T-helper 1 cell treated with Interleukin-12 subunit alpha and Interleukin-12 subunit beta and Interleukin-4 antibody, amounts not matched to agents 30 μg/mL and 1 μg/mL, for 36 hours (primary cell): ENCODE data around the gene THBS3.
A peak's percentile ranks its signal among the peaks of the same experiment; 100 is the strongest.
"Not testable (repeated sequence)": the region's sequence is repeated elsewhere in the genome, so short reads cannot be mapped to it uniquely, and the experiment has no call there.

Experiments
- H3K27ac Mint-ChIP-seq: one replicate; pipeline ENCODE4 v1.8.0; 2021; ENCODE audit warnings: mild to moderate bottlenecking, mixed read lengths
- H3K27me3 Mint-ChIP-seq: one replicate; pipeline ENCODE4 v1.8.0; 2021; ENCODE audit warnings: low read depth, mixed read lengths
- H3K36me3 Mint-ChIP-seq: one replicate; pipeline ENCODE4 v1.8.0; 2021; ENCODE audit warnings: low read depth, mixed read lengths
- H3K4me1 Mint-ChIP-seq: one replicate; pipeline ENCODE4 v1.8.0; 2021; ENCODE audit warnings: low read depth, mixed read lengths
- H3K4me3 Mint-ChIP-seq: one replicate; pipeline ENCODE4 v1.8.0; 2021; ENCODE audit warnings: mild to moderate bottlenecking, moderate library complexity, mixed read lengths
- H3K9me3 Mint-ChIP-seq: one replicate; pipeline ENCODE4 v1.8.0; 2021; ENCODE audit warnings: mixed read lengths

The THBS3 gene

DNA sequence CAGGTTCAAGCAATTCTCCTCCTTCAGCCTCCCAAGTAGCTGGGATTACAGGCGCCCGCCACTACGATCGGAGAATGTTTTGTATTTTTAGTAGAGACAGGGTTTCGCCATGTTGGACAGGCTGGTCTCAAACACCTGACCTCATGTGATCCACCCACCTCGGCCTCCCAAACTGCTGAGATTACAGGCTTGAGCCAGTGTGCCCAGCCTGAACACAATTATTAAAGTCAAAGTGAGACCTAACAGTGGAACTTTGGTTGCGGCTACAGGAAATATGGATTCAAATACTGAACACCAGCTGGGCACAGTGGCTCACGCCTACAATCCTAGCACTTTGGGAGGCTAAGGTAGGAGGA, 17.7 kb upstream of the THBS3 start:
- not testable (repeated sequence) for H3K36me3 Mint-ChIP-seq, H3K27me3 Mint-ChIP-seq, H3K9me3 Mint-ChIP-seq, H3K27ac Mint-ChIP-seq
- H3K4me3 Mint-ChIP-seq: peak overlapping the region; percentile 31
- H3K4me1 Mint-ChIP-seq: peaks cover 25% of the 10 kb centered on the region

DNA sequence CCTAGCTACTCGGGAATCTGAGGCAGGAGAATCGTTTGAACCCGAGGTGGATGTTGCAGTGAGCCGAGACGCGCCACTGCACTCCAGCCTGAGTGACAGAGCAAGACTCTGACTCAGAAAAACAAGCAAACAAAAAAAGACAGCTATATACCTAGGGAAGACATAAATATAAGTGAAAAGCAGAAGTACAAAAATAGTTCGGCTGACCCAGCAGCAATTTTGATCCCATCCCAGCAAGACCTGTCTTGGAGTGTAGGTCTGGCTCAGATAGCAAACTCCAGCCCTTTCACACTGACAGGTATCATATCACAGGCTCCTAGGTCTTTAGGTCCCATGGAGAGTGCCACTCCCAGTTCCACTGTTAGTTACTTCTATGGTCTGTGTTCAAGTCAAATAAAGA, 15.3 kb upstream of the THBS3 start:
- no peaks in the 10 kb centered on the region for H3K9me3 Mint-ChIP-seq
- H3K36me3 Mint-ChIP-seq: no peaks in the 10 kb centered on the region
- peaks cover 40% of the 10 kb centered on the region for H3K4me1 Mint-ChIP-seq
- H3K27me3 Mint-ChIP-seq: no peaks in the 10 kb centered on the region
- no peak overlapping the region for H3K27ac Mint-ChIP-seq
- H3K4me3 Mint-ChIP-seq: no peak overlapping the region

DNA sequence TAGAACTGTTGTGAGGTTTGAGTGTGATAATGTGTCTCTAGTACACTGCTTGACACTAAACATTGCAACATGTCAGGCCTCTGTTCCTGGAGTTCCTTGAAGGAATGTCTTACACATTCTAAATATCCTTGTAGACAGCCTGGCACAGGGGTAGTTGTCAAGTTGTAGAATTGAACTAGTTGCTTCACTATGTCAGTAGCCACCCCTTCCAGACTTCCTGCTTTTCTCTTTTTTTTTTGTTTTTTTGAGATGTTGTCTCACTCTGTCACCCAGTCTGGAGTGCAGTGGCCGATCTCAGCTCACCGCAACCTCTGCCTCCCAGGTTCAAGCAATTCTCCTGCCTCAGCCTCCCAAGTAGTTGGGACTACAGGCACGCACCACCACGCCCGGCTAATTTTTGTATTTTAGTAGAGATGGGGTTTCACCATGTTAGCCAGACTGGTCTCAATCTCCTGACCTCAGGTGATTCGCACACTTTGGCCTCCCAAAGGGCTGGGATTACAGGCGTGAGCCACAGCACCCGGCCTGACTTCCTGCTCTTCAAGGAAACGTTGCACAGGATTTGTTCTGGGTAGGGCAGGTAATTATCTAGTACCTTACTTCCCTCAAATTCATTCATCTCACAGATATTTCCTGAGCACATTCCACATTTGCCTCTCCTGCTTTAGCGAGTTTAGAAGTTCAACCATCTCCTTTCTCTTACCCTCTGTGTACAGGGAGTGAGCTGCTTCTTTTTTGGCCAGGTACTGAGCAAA, 12.7 kb upstream of the THBS3 start:
- not testable (repeated sequence) for H3K27me3 Mint-ChIP-seq, H3K4me3 Mint-ChIP-seq, H3K36me3 Mint-ChIP-seq, H3K9me3 Mint-ChIP-seq
- Mint-ChIP-seq H3K27ac (peak overlapping the region; percentile 84), H3K4me1 (peaks cover 25% of the 10 kb centered on the region)

DNA sequence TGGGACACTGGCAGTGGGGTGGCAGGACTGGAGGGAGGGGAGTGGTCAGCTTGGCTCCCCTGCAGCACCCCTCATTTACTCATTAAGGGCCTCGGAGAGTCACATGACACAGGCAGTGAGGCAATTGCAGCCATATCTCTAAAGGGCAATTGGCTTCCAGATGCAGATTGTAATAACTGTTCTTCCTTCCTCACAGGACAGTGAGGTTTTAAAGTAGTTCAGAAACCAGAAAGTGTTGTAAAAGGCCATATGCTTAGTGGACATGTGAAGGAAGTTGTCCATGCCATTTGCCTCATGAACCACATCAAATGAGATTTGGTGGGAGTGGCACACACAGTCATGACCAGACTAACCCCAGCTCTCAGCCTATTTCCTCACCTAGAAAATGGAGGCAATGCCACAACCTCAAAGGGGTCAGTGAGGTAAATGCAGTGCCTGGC, 11.9 kb upstream of the THBS3 start:
- peak overlapping the region; percentile 17 for H3K4me3 Mint-ChIP-seq
- no peaks in the 10 kb centered on the region for H3K27me3 Mint-ChIP-seq
- no peaks in the 10 kb centered on the region for H3K9me3 Mint-ChIP-seq
- H3K27ac Mint-ChIP-seq: peak overlapping the region; percentile 84
- peaks cover 28% of the 10 kb centered on the region for H3K4me1 Mint-ChIP-seq
- peaks cover 8% of the 10 kb centered on the region for H3K36me3 Mint-ChIP-seq

DNA sequence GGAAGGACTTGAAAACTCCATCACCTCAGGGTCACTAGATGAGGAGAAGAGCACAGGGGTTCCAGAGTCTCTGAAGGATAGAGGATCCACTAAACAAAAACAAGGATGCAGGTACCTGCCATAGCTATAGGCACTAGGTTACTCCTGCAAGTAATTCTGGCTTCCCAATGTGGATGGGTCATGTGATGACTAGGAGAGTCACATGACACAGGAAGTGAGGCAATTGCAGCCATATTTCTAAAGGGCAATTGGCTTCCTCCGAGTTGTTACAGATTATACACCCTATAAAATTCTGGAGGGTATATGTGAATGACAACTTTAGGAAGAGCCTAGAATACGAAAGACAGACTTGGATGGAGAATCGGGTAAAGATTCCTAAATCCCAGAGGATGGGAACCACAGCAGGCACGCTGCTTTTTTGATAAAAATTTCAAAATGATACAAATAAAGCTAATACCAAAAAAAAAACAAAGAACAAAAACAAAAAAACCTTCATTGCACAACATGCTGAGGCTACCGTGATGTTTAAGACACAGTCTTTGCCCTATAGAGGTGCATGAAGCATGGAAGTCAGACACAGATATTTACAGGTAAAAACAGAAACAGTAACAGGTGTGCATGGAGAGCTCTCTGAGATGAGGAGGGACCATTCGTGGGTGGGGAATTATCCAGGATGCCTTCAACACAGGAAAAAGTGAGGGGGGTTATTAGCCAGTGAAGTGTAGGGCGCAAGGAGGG, 11.3 kb upstream of the THBS3 start:
- Mint-ChIP-seq H3K4me1 (peaks cover 28% of the 10 kb centered on the region), H3K27me3 (no peaks in the 10 kb centered on the region), H3K9me3 (no peaks in the 10 kb centered on the region), H3K4me3 (peak overlapping the region; percentile 17), H3K27ac (peak overlapping the region; percentile 84), H3K36me3 (peaks cover 8% of the 10 kb centered on the region)

DNA sequence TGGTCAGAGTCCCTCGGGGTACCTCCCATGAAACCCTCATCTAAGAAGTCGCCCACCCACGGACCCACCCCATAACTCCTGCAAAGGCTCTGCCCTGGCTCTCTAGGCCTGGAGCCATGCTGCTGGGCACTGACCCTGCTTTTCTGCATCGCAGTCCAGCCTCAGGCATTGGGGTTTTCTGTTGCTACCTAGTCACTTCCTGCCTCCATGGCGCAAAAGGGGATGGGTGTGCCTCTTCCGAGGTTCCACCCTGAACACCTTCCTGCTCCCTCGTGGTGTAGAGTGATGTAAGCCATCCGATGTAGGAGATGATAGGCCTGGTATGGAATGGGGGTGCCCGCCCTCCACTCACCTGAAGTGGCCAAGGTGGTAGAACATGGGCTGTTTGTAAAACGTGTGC, 7.0 kb upstream of the THBS3 start:
- not testable (repeated sequence) for H3K9me3 Mint-ChIP-seq, H3K27me3 Mint-ChIP-seq, H3K4me3 Mint-ChIP-seq
- Mint-ChIP-seq H3K4me1 (peaks cover 25% of the 10 kb centered on the region), H3K36me3 (peaks cover 11% of the 10 kb centered on the region), H3K27ac (peak overlapping the region; percentile 88)

DNA sequence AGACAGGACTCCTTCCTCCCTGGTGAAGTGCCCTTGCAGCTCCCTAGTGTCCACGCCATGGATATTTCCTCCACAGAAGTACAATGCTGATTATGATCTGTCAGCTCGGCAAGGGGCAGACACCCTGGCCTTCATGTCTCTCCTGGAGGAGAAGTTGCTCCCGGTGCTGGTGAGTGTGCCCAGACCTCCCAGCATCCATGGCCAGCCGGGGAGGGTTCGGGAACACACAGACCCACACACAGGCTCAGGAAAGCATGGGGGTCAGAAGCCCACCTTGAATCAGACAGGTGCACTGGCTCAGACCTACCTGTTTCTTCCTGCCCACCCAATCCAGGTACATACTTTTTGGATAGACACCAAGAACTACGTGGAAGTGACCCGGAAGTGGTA, 4.3 kb upstream of the THBS3 start:
- not testable (repeated sequence) for H3K9me3 Mint-ChIP-seq, H3K27me3 Mint-ChIP-seq, H3K27ac Mint-ChIP-seq, H3K4me3 Mint-ChIP-seq
- H3K36me3 Mint-ChIP-seq: peaks cover 11% of the 10 kb centered on the region
- H3K4me1 Mint-ChIP-seq: peaks cover 25% of the 10 kb centered on the region

DNA sequence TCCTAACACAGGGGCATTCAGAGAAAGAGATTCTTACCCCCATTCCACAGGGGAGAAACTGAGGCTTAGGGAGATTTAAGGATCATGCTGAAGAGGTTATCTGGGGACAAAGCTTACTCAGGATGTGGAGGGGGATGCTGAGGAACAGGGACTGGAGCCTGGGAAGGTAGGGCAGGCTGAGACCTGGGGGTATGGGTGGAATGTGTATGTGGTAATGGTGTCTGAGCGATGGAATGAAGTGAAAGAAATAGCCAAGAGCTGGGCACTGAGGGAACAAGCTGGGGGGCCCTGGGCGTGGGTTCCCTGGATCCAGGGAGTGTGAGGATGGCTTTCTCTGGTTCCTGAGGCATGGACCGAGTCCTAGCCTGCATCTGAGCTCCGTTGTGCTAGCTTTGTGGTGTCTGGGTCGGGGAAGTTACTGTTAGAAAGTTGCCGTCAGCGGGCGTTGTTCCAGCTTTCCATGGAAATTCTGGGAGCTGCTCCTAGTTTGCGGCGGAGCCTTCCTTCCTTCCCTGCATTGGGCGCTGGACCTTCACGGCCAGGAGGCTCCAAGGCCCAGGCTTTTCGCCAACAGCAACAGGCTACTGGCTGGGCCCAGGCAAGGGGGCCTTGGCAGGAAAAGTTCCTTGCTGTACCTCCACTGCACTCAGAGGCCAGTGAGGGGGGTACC, 3.8 kb upstream of the THBS3 start:
- not testable (repeated sequence) for H3K4me3 Mint-ChIP-seq, H3K27ac Mint-ChIP-seq, H3K9me3 Mint-ChIP-seq, H3K36me3 Mint-ChIP-seq, H3K27me3 Mint-ChIP-seq
- H3K4me1 Mint-ChIP-seq: peaks cover 30% of the 10 kb centered on the region

DNA sequence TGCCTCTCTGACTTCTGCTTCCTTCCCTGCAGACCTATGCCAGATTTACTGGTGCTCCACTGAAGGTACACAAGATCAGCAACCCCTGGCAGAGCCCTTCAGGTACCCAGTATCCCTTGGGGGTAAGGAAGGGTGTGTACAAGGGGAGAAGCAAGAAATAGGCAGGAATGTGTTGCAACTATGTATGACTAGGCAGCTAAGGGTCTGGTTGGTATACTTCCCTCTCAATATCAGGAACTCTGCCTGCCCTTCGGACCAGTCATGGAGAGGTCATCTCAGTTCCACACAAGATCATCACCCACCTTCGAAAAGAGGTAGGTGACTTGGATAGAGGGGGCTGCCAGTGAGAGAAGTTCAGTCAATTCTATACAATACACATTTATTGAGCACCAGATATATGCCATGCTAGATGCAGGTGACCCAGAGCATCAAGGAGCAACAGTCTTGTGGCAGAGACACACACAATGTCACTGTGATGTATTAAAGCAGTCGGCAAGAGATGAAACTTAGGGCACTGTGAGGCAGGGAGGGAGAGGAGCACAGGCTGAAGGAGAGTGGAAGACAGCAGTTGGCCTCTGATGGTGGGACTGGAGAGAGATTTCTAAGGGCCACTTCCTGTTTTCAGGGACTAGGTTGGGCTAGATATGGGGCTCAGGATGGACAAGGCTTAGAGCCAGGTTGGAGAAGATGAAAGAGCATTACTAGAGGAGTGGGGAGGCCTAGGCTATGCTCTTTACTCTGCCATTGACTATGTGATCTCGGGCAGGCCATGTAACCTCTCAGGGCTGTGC, 2.8 kb upstream of the THBS3 start:
- H3K27ac Mint-ChIP-seq: no peak overlapping the region
- peaks cover 8% of the 10 kb centered on the region for H3K36me3 Mint-ChIP-seq
- no peaks in the 10 kb centered on the region for H3K9me3 Mint-ChIP-seq
- H3K4me1 Mint-ChIP-seq: peaks cover 30% of the 10 kb centered on the region
- peak overlapping the region; percentile 25 for H3K4me3 Mint-ChIP-seq
- H3K27me3 Mint-ChIP-seq: no peaks in the 10 kb centered on the region

DNA sequence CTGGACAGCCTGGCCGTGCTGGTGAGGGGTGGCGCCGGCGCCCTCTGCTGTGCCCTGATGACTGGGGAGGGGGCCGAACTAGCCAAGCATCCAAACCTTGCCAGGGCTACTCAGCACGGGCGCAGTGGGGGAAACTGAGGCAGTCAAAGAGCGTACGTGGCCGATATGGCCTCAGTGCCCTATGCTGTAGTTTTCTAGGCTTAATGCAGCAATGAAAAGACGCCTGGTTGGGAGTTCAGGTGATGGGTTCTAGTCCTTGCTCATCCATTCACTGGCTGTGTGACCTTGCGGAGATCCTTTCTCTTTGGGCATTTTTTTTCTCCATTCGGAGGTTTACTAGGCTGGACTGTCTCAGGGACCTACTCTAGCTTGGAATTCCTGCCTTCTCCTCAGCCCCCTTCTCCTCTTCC, 1.6 kb upstream of the THBS3 start:
- Mint-ChIP-seq H3K4me3 (peak overlapping the region; percentile 85), H3K27me3 (no peaks in the 10 kb centered on the region), H3K4me1 (peaks cover 24% of the 10 kb centered on the region), H3K36me3 (peaks cover 3% of the 10 kb centered on the region), H3K9me3 (no peaks in the 10 kb centered on the region), H3K27ac (peak overlapping the region; percentile 83)

DNA sequence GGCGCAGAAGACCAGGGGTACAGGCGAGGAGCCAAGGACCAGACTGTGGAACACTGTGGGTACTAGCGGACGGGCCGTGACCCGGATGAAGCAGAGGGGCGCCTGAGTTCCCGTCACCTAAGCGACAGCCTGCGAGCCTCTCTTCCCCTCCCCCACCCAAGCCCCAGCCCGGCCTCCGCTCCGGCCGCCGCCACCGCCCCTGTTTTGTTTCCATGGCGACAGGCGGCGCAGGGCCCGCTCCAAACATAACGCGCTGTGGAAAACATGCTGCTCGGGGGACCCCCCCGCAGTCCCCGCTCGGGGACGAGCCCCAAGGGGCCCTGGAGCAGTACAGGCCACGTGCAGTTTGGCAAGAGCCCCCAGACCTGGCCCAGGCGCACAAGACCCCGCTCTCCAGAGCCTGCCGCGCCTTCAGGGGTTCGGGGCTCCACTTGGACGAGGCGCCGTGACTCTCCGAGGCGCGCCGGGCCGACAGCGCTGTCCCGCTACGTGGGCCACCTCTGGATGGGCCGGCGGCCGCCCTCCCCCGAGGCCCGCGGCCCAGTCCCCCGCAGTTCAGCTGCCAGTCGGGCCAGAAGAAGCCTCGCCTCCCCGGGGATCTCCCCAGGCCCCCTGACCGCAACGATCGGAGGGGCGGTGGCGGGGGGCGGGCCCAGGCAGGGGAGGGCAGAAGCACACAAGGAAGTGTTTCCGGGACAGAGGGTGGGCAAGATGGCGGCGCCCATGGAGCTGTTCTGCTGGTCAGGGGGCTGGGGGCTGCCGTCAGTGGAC, 1.0 kb upstream of the THBS3 start, which contains the start of gene MTX1:
TSS of gene MTX1 (plus strand) at position 155 of the 771 bp plus-strand sequence. CDS start at position 265, 110 bp downstream.
- peak within 1 kb of the TSS; percentile 85 for H3K4me3 Mint-ChIP-seq
- no peaks in the 10 kb centered on the region for H3K9me3 Mint-ChIP-seq
- peaks cover 24% of the 10 kb centered on the region for H3K4me1 Mint-ChIP-seq
- H3K27me3 Mint-ChIP-seq: no peaks in the 10 kb centered on the region
- H3K36me3 Mint-ChIP-seq: peaks cover 3% of the 10 kb centered on the region
- peak within 1 kb of the TSS; percentile 93 for H3K27ac Mint-ChIP-seq

DNA sequence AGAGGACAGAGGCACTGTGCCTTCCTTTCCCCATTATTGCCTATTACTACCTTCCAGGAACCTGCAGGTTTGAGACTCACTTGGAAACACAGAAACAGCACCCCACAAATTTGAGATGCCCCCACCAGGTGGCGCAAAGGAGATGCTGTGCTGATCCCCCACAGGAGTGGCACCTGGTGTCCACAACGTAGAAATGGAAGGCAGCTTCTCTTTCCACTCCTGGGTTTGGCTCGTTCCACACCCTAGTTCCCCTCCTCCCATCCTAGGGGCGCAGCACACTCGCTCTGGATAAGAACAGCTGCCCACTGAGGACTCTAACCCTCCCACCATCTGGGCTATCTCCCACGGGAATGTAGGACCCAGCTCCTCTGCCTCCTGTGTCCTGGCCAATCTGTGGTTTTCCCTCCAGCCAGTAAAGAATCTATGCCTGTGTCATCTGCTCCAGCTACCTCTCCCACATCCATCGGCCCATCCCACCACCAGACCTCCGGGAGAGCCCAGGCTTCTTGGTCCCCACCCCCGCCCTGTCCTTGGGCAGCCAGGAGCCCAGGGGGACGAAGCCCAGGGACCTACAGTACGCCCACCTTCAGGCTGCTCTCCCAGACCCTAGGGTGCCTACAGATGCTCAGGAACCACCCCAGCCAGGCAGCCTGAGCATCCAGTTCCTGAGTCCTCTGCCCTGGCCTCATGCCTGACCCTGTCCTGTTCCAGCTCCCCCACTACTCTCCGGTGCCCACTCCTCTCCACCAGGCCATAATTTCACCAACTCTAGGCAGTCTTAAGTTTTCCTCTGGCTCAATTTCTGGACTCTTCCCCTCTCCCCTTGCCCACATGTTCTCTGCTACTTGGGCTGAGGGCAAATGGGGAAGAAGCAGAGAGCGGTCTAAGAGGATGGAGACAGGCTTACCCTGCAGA, 549 bp downstream of the THBS3 start:
- Mint-ChIP-seq H3K4me3 (peak overlapping the region; percentile 57), H3K27ac (peak overlapping the region; percentile 91), H3K4me1 (peaks cover 24% of the 10 kb centered on the region), H3K36me3 (peaks cover 3% of the 10 kb centered on the region), H3K27me3 (no peaks in the 10 kb centered on the region), H3K9me3 (no peaks in the 10 kb centered on the region)

DNA sequence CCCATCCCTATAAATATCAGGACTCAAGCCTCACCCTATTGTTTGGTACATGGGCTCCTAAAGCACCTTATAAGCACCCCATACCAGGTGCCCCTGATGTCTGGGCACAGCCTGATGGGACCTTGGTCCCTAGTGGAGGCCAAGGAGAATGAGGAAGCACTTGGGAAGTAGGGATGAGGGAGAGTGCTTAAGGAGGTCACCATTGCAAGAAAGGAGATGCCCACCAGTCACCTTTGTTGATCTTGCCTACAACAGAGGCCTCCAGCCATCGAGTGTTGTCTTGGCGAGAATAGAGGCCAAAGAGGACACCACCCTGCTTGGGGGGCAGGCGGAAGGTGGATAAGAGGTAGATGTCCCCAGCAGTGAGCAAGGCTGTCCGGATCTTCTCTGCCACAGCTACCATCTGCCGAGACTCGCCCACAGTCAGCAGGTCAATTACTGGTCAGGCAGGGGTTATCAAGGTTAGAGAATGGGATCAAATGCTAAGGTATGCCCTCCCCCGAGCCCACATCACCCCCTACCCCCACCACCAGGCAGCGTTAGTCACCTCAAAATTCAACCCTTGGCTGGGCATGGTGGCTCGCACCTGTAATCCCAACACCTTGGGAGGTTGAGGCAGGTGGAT, 1.6 kb downstream of the THBS3 start:
- H3K9me3 Mint-ChIP-seq: no peaks in the 10 kb centered on the region
- no peaks in the 10 kb centered on the region for H3K27me3 Mint-ChIP-seq
- H3K27ac Mint-ChIP-seq: no peak overlapping the region
- H3K4me1 Mint-ChIP-seq: peaks cover 24% of the 10 kb centered on the region
- no peak overlapping the region for H3K4me3 Mint-ChIP-seq
- peaks cover 3% of the 10 kb centered on the region for H3K36me3 Mint-ChIP-seq
